ENCODE data around the gene S1PR1. TPM values are rescaled to one million over a fixed set of nuclear protein-coding genes. Genes with fewer than 3 reads are reported as not detected.

The S1PR1 gene
- total and polyA plus RNA-seq, 8 donors = 35.5 to 180 (median 160) TPM

GRCh38 chr1:101233495-101233894 is 3.3 kb upstream of the S1PR1 start:
- no peak for DNase-seq
- no peaks in the 10 kb centered on the region for H3K36me3 ChIP-seq
- H3K27ac ChIP-seq = no peak overlapping the region
- H3K4me1 ChIP-seq = peaks cover under 1 to 5% of the 10 kb centered on the region in 2 donors
- no peak for ATAC-seq
- no peak for TF ChIP-seq CTCF (IDR thresholded peaks at IDR 0.05)
- H3K27me3 ChIP-seq = peaks cover 0 to 35% of the 10 kb centered on the region in 2 donors
- intact Hi-C loops (cut with DNase I) = no loop called here
- H3K9me3 ChIP-seq = no peaks in the 10 kb centered on the region
- H3K4me3 ChIP-seq = no peak overlapping the region

DNA sequence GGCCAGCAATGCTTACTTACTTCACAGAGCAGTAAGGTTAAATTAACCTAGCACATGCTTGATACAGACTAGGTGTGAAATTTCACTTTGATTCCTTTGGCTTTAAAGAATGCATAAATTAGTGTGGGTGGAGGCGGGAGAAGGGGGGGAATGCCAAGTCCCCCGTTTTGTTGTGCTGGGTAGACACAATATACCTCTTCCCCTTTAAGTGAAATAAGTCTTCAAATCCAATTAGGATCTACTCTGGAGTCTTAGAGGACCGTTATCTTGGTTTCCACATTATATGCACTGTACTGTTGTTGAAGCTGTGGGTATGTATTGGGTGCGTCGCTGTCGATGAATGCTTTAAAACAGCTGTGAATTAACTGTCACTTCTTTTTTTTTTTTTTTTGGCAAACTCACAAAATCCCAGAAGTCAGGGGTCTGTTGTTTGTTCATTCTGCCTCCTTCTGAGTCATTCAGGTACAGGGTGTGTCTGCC is 1.6 kb upstream of the S1PR1 start:
- peaks cover 5 to 7% of the 10 kb centered on the region in 2 donors for H3K4me1 ChIP-seq
- no peaks in the 10 kb centered on the region for H3K9me3 ChIP-seq
- peak overlapping the region; percentile 86 to 88 for H3K27ac ChIP-seq
- intact Hi-C loops (cut with DNase I) = no loop called here
- no peak for ATAC-seq
- H3K4me3 ChIP-seq = peak overlapping the region; percentile 48 to 64
- peaks cover 0 to 42% of the 10 kb centered on the region in 2 donors for H3K27me3 ChIP-seq
- no peak for TF ChIP-seq CTCF (IDR thresholded peaks at IDR 0.05)
- DNase-seq = peak in 1 of 4 donors; percentile 46
- H3K36me3 ChIP-seq = peaks cover 0 to 13% of the 10 kb centered on the region in 2 donors

GRCh38 chr1:101235696-101236515 is 913 bp upstream of the S1PR1 start:
- intact Hi-C loops (cut with DNase I) = no loop called here
- peak overlapping the region; percentile 86 to 88 for H3K27ac ChIP-seq
- peak; percentile 35 for ATAC-seq
- H3K9me3 ChIP-seq = no peaks in the 10 kb centered on the region
- peaks cover 5 to 7% of the 10 kb centered on the region in 2 donors for H3K4me1 ChIP-seq
- no peak for TF ChIP-seq CTCF (IDR thresholded peaks at IDR 0.05)
- peak overlapping the region; percentile 48 to 64 for H3K4me3 ChIP-seq
- peaks cover 0 to 42% of the 10 kb centered on the region in 2 donors for H3K27me3 ChIP-seq
- DNase-seq = peak; percentile 42 to 87 (median 55)
- H3K36me3 ChIP-seq = peaks cover 0 to 20% of the 10 kb centered on the region in 2 donors

- Histone ChIP-seq H3K4me1 (peaks cover 5 to 7% of the 10 kb centered on the region in 2 donors), H3K9me3 (no peaks in the 10 kb centered on the region), H3K36me3 (peaks cover 0 to 23% of the 10 kb centered on the region in 2 donors), H3K27me3 (peaks cover 0 to 42% of the 10 kb centered on the region in 2 donors), H3K4me3 (peak overlapping the region; percentile 48 to 64), H3K27ac (peak overlapping the region; percentile 86 to 88)
- peak in 1 of 4 donors; percentile 33 for DNase-seq
- ATAC-seq = peak; percentile 3
- intact Hi-C loops (cut with DNase I) = no loop called here
- no peak for TF ChIP-seq CTCF (IDR thresholded peaks at IDR 0.05)
Measured at GRCh38 chr1:101237229-101237837, 514 bp downstream of the S1PR1 start.
